Measurements from ENCODE around the gene NBEAL2.

DNA sequence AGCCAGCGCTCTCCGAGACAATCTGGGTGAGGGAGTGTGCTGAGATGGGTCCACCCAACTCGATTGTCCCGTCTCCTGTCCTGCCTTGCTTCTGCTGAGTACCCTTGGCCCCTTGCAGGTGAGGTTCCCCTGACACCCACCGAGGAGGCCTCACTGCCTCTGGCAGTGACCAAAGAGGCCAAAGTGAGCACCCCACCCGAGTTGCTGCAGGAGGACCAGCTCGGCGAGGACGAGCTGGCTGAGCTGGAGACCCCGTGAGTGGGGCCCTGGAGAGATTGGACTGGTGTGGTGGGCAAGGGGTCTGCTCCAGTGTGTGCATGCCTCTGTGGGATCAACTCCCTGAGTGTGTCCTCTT, 23.6 kb downstream of the NBEAL2 start:
- TF ChIP-seq CTCF (conservative IDR thresholded peaks at IDR 0.05; ENCODE audit: low read depth, low read length): no peak
- TF ChIP-seq POLR2A (IDR thresholded peaks at IDR 0.05; ENCODE audit: low read depth, low read length): no peak
- TF ChIP-seq MXI1 (IDR thresholded peaks at IDR 0.05; ENCODE audit: borderline replicate concordance, low read depth, low read length): no peak
